Nasal cavity respiratory epithelium epithelial cell of viscerocranial mucosa (primary cell): ENCODE results near the gene CLEC6A. TPM values are rescaled to one million over a fixed set of nuclear protein-coding genes. Genes with fewer than 3 reads are reported as not detected.

Source experiments
- total RNA-seq: library from RNA; depleted of rRNA; stranded (reverse); fragments of >200 nt; gene quantifications from 2 replicates; pipeline ENCODE4 v1.2.3, GENCODE V29; 2014

CLEC6A gene
- not detected in 2 replicates for total RNA-seq

DNA sequence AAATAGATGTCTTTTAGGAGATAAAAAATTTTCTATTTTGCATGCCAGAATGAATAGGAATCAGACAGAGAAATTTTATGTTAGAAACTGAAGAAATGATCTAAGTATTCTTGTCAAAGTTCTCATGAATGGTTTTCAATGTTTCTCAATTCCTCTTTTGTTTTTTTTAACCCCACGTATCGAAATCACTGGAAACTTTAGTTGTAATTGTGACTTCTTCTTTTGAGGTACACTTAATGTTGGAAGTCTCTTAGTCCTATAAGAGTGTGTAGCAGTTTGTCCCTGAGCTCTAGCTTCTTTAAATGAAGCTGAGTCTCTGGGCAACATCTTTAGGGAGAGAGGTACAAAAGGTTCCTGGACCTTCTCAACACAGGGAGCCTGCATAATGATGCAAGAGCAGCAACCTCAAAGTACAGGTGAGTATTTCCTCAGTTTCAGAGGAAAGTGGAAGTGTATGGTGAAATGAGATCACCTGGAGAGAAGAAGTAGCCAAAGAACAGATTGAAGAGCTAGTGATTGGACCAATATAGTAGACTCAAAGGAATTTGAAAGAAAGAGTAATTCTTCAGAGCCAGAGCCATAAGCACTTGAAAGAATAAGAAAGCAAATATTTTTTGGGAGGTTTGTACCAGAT lies at the start of gene CLEC6A:
CLEC6A (plus strand) TSS at position 236 of the 634 bp plus-strand sequence; CDS start at position 386, 150 bp downstream.

DNA sequence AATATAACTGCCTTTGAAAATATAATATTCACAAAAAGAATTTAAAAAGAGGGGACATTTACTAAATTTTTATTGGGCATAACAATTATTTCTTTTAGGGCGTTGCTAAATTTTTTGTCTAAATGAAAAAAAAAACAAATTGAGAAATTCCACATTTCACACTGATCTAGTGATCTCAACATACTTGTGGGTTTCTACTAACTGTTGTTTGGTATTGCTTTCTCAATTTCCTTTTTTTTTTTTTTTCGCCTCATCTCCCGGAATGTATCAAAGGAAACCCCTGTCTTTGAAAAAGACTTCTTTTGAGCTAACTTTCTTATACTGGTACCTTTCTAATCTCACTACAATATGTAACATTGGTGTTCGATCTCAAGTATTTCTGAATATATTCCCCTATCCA lies 57.5 kb downstream of the CLEC6A start, which contains the start of gene CLEC4D:
CLEC4D (plus strand) TSS at position 248 of the 400 bp plus-strand sequence. CDS start 230 bp downstream, outside the sequence.

Other genes starting within 250 kb of the CLEC6A start
- gene FAM90A1, start 228.3 kb upstream of the CLEC6A start, total RNA-seq = 0.28 TPM in 1 of 2 replicates, not detected in the other
- not detected in 2 replicates for gene CLEC4D, start 57.5 kb downstream of the CLEC6A start, total RNA-seq
- gene CLEC4E, start 84.9 kb downstream of the CLEC6A start, total RNA-seq = not detected in 2 replicates
- not detected in 2 replicates for gene AICDA, start 156.9 kb downstream of the CLEC6A start, total RNA-seq
- gene MFAP5, start 206.9 kb downstream of the CLEC6A start, total RNA-seq = 0.14 and 19.5 TPM in 2 replicates
- 26.2 and 37.3 TPM in 2 replicates for gene RIMKLB, start 242.0 kb downstream of the CLEC6A start, total RNA-seq